ENCODE results near the gene SPRR4.

DNA sequence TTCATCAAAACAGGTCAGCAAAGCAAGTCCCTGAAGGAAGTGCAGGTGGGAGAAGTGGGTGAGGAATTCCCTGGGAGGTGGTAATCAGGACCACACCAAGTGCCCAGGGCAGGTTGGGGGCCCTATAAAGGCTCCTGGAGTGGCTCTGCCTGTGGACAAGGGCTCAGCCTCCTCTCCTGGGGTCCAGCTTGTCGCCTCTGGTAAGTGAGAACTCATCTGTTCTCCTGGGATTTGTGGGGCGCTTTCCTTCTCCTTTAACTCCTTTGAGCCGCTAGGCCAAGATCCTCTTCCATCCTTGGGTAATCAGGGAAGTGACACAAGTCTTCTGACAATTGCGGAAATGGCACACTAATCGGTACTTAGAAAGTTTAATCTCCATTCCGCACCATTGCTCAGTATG, at the start of gene SPRR4:
- TF ChIP-seq, protein P1, sequence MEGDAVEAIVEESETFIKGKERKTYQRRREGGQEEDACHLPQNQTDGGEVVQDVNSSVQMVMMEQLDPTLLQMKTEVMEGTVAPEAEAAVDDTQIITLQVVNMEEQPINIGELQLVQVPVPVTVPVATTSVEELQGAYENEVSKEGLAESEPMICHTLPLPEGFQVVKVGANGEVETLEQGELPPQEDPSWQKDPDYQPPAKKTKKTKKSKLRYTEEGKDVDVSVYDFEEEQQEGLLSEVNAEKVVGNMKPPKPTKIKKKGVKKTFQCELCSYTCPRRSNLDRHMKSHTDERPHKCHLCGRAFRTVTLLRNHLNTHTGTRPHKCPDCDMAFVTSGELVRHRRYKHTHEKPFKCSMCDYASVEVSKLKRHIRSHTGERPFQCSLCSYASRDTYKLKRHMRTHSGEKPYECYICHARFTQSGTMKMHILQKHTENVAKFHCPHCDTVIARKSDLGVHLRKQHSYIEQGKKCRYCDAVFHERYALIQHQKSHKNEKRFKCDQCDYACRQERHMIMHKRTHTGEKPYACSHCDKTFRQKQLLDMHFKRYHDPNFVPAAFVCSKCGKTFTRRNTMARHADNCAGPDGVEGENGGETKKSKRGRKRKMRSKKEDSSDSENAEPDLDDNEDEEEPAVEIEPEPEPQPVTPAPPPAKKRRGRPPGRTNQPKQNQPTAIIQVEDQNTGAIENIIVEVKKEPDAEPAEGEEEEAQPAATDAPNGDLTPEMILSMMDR (IDR thresholded peaks at IDR 0.05 in 4 of 5, conservative IDR thresholded peaks at IDR 0.05 in 1 of 5) = no peak
- no peak for TF ChIP-seq POLR2A (IDR thresholded peaks at IDR 0.05)

All from gastrocnemius medialis (tissue), 4 donors.